Upper lobe of right lung (tissue), 1 donor: ENCODE results near the gene PRICKLE1. TPM values are rescaled to one million over a fixed set of nuclear protein-coding genes. Genes with fewer than 3 reads are reported as not detected.

ENCODE experiments used
- ATAC-seq: fragments of 200-7000 bp; cut with Tn5 transposase; one replicate; pipeline ENCODE4 v1.9.1; 2020; ENCODE audit warnings: mild to moderate bottlenecking, moderate library complexity
- DNase-seq: peaks from one replicate; pipeline ENCODE4 v3.0.0-alpha.2; 2020
- H3K27ac ChIP-seq: fragments of 200-600 bp; one replicate; pipeline ENCODE4 v1.8.0; 2022
- H3K27me3 ChIP-seq: fragments of 200-600 bp; one replicate; pipeline ENCODE4 v1.8.0; 2022; ENCODE audit warnings: mild to moderate bottlenecking
- H3K36me3 ChIP-seq: fragments of 200-600 bp; one replicate; pipeline ENCODE4 v1.8.0; 2022
- H3K4me1 ChIP-seq: fragments of 200-600 bp; one replicate; pipeline ENCODE4 v1.8.0; 2022
- H3K4me3 ChIP-seq: fragments of 200-600 bp; one replicate; pipeline ENCODE4 v1.8.0; 2022; ENCODE audit warnings: mild to moderate bottlenecking
- H3K9me3 ChIP-seq: fragments of 200-600 bp; one replicate; pipeline ENCODE4 v1.8.0; 2022
- intact Hi-C: fragments of 100-400 bp; cut with DNase I; formaldehyde crosslinking; loops from one replicate; pipeline ENCODE4 v1.11.0; 2022
- total RNA-seq: library from RNA; stranded (reverse); fragmentation: NEBNext Ultra II Directional; extraction: Animal tissue kit (Norgen Biotek cat#: 25700); gene quantifications from one replicate; pipeline ENCODE4 v1.2.1, GENCODE V29; 2021
- TF ChIP-seq, protein P1 (sequence below): fragments of 200-600 bp; IDR thresholded peaks from one replicate; pipeline ENCODE4 v1.8.0; 2022; ENCODE audit warnings: antibody characterized with exemption
- donor health status: DM: no; HTN: yes; CAD: no; lungs with severe emphysema.

Gene PRICKLE1
- total RNA-seq, 1 donor from 2014 or later = 18.4 TPM

DNA sequence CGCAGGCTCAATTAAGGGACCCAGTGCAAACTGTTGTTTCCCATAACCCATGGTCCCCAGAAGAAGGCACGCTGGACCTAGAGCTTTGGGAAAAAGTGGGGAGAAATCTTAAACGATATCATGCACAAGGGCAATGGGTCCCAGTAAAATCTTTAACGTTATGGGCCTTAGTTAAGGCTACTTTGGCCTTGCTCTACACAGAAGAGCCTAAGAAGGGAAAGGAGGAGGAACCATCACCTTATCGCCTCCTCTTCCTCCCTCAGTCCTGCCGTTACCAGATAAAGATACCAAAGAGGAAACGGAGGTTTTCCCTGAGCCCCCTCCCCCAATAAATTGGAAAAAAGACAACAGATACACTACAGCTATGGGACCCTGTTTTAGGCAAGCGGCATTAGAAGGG is 146.7 kb downstream of the PRICKLE1 start:
- intact Hi-C loops = no loop called here
- TF ChIP-seq, protein P1, sequence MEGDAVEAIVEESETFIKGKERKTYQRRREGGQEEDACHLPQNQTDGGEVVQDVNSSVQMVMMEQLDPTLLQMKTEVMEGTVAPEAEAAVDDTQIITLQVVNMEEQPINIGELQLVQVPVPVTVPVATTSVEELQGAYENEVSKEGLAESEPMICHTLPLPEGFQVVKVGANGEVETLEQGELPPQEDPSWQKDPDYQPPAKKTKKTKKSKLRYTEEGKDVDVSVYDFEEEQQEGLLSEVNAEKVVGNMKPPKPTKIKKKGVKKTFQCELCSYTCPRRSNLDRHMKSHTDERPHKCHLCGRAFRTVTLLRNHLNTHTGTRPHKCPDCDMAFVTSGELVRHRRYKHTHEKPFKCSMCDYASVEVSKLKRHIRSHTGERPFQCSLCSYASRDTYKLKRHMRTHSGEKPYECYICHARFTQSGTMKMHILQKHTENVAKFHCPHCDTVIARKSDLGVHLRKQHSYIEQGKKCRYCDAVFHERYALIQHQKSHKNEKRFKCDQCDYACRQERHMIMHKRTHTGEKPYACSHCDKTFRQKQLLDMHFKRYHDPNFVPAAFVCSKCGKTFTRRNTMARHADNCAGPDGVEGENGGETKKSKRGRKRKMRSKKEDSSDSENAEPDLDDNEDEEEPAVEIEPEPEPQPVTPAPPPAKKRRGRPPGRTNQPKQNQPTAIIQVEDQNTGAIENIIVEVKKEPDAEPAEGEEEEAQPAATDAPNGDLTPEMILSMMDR = no peak

DNA sequence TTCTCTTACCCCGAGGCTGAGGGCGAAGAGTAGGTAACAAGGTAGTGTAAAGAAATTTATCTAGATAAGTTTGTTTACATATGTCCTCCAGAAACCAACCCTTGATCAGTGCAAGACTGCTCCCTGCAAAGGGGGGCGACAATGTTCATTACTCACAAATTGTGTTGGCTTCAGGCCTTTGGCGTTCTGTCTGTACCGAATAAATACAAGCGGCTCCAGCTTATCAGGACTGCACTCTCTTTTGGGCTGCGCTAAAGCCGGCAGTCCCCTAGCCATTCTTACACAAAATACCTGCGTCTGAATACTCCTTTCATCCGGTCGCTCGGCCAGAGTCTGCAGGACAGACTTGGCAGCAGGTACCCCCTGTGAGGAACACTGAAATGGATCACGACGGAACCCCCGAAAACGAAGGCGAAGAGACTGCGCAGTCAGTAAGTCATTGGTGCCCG is 147.2 kb downstream of the PRICKLE1 start:
- Histone ChIP-seq H3K27ac (no peak overlapping the region), H3K27me3 (no peaks in the 10 kb centered on the region), H3K4me1 (no peaks in the 10 kb centered on the region), H3K36me3 (peaks cover 27% of the 10 kb centered on the region), H3K9me3 (no peaks in the 10 kb centered on the region), H3K4me3 (no peak overlapping the region)
- TF ChIP-seq, protein P1 = no peak
- intact Hi-C loops = no loop called here
- DNase-seq = no peak
- no peak for ATAC-seq

More for the DNA sequence above, 146.7 kb downstream of the PRICKLE1 start:
- H3K9me3 ChIP-seq = no peaks in the 10 kb centered on the region
- no peaks in the 10 kb centered on the region for H3K4me1 ChIP-seq
- H3K27me3 ChIP-seq = no peaks in the 10 kb centered on the region
- H3K36me3 ChIP-seq = peaks cover 27% of the 10 kb centered on the region
- DNase-seq = no peak
- ATAC-seq = no peak
- H3K27ac ChIP-seq = no peak overlapping the region
- no peak overlapping the region for H3K4me3 ChIP-seq

DNA sequence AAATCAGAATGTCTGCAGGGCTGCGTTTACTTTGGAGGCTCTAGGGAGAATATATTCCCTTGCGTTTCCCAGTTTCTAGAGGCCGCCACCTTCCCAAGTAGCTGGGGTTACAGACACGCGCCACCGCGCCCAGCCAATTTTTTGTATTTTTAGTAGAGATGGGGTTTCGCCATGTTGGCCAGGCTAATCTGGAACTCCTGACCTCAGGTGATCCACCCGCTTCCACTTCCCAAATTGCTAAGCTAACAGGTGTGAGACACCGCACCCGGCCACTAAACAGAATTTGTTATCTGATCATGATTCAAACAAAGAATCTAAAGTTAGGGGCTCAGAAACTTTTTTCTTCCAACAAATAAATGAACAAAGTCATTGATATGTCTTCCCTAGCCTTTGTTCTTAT is 148.9 kb downstream of the PRICKLE1 start:
- TF ChIP-seq, protein P1 = no peak
- Histone ChIP-seq H3K9me3 (no peaks in the 10 kb centered on the region), H3K27ac (no peak overlapping the region), H3K4me1 (no peaks in the 10 kb centered on the region), H3K4me3 (no peak overlapping the region), H3K27me3 (no peaks in the 10 kb centered on the region), H3K36me3 (peaks cover 17% of the 10 kb centered on the region)
- ATAC-seq = no peak
- DNase-seq = no peak
- intact Hi-C loops = no loop called here

GRCh38 chr12:42432517-42433140 is 156.9 kb downstream of the PRICKLE1 start:
- no peaks in the 10 kb centered on the region for H3K27me3 ChIP-seq
- H3K36me3 ChIP-seq = peaks cover 16% of the 10 kb centered on the region
- H3K4me3 ChIP-seq = no peak overlapping the region
- H3K27ac ChIP-seq = no peak overlapping the region
- no peaks in the 10 kb centered on the region for H3K9me3 ChIP-seq
- no peaks in the 10 kb centered on the region for H3K4me1 ChIP-seq
- TF ChIP-seq, protein P1 = no peak
- DNase-seq = no peak
- intact Hi-C loops = no loop called here
- ATAC-seq = no peak

DNA sequence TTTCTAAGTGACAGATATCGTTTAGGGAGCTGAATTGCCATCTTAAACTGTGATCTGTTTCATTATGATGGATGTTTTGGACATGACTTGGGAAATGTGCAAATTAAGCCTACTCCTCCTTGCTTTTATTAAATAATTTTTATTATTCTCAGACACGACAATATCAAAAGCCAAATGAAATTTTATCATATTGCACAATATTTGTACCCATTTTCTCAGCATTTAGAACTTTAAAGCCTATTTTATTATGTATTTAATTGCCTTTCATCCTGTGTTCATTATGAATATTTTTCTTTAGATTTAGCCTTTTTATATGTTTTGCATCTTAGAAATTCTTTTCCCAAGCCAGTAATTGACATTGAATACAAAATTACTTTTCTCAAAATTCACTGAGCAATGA is 160.7 kb downstream of the PRICKLE1 start:
- H3K27me3 ChIP-seq = no peaks in the 10 kb centered on the region
- H3K36me3 ChIP-seq = peaks cover 16% of the 10 kb centered on the region
- H3K4me1 ChIP-seq = no peaks in the 10 kb centered on the region
- ATAC-seq (no peak), DNase-seq (no peak)
- H3K9me3 ChIP-seq = no peaks in the 10 kb centered on the region
- no peak overlapping the region for H3K4me3 ChIP-seq
- H3K27ac ChIP-seq = no peak overlapping the region
- TF ChIP-seq, protein P1 = no peak
- intact Hi-C loops = no loop called here

DNA sequence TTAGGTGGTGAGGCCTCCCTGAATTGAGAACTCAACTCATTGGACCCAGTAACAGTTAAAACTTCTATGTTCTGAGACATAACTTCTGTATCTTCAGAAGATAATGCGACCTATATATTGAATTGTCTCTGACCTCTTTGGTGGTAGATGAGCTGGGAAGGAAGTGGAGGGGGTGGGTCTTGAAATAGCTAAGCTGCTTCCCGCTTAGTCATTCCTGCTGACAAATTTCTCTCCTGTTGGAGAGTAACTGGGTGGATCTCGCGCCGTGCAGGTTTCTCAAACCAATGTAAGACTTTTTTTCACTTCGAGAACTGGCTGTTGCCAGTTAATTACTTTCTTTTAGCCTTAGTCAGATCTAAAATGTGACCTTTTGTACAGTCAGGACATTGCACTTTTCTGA is 162.8 kb downstream of the PRICKLE1 start:
- DNase-seq (no peak), ATAC-seq (peak; percentile 75)
- Histone ChIP-seq H3K9me3 (no peaks in the 10 kb centered on the region), H3K27ac (no peak overlapping the region), H3K27me3 (no peaks in the 10 kb centered on the region), H3K36me3 (peaks cover 5% of the 10 kb centered on the region), H3K4me3 (no peak overlapping the region), H3K4me1 (peaks cover 14% of the 10 kb centered on the region)
- TF ChIP-seq, protein P1 = no peak
- intact Hi-C loops = no loop called here
